WTC11 (cell line): Measurements from ENCODE around the gene TERT. TPM values are rescaled to one million over a fixed set of nuclear protein-coding genes. Genes with fewer than 3 reads are reported as not detected.

Experiments
- ATF1 ChIP-seq: sonication (generic); formaldehyde crosslinking; IDR thresholded peaks from 2 replicates; pipeline ENCODE4 v1.8.1; 2023; ENCODE audit warnings: mild to moderate bottlenecking, moderate library complexity, missing genetic modification reagents
- ETV6 ChIP-seq: sonication (generic); formaldehyde crosslinking; IDR thresholded peaks from 2 replicates; pipeline ENCODE4 v1.8.1; 2022; ENCODE audit warnings: mild to moderate bottlenecking, missing genetic modification reagents
- FOXJ3 ChIP-seq: sonication (generic); formaldehyde crosslinking; IDR thresholded peaks from 2 replicates; pipeline ENCODE4 v1.9.0; 2021; ENCODE audit warnings: missing genetic modification reagents, mild to moderate bottlenecking, borderline replicate concordance
- HMGA2 ChIP-seq: fragments of 250-450 bp; sonication (Bioruptor Pico); IDR thresholded peaks from 2 replicates; pipeline ENCODE4 v1.4.0; 2021; ENCODE audit warnings: mild to moderate bottlenecking, moderate library complexity
- HMGXB4 ChIP-seq: sonication (generic); formaldehyde crosslinking; IDR thresholded peaks from 2 replicates; pipeline ENCODE4 v1.8.1; 2023; ENCODE audit warnings: mild to moderate bottlenecking, moderate library complexity, missing genetic modification reagents
- IRF1 ChIP-seq: sonication (generic); formaldehyde crosslinking; IDR thresholded peaks from 2 replicates; pipeline ENCODE4 v1.8.0; 2023; ENCODE audit warnings: missing genetic modification reagents
- MAX ChIP-seq: sonication (generic); formaldehyde crosslinking; IDR thresholded peaks from 2 replicates; pipeline ENCODE4 v1.8.0; 2022; ENCODE audit warnings: mild to moderate bottlenecking, missing genetic modification reagents
- MXD4 ChIP-seq: fragments of 250-450 bp; sonication (Bioruptor Pico); IDR thresholded peaks from 2 replicates; pipeline ENCODE4 v1.8.0; 2021; ENCODE audit warnings: mild to moderate bottlenecking, moderate library complexity, borderline replicate concordance
- NFYB ChIP-seq: sonication (generic); formaldehyde crosslinking; conservative IDR thresholded peaks from 2 replicates; pipeline ENCODE4 v1.8.0; 2022; ENCODE audit warnings: low read depth, missing genetic modification reagents
- NR2C2 ChIP-seq: sonication (generic); formaldehyde crosslinking; IDR thresholded peaks from 2 replicates; pipeline ENCODE4 v1.8.0; 2022; ENCODE audit warnings: mild to moderate bottlenecking, missing genetic modification reagents
- NR3C1 ChIP-seq: sonication (generic); formaldehyde crosslinking; conservative IDR thresholded peaks from 2 replicates; pipeline ENCODE4 v1.8.1; 2023; ENCODE audit warnings: low read depth, mild to moderate bottlenecking, missing genetic modification reagents
- PRDM15 ChIP-seq: sonication (generic); formaldehyde crosslinking; IDR thresholded peaks from 2 replicates; pipeline ENCODE4 v1.8.0; 2022; ENCODE audit warnings: missing genetic modification reagents
- PRRX2 ChIP-seq: fragments of 250-450 bp; sonication (Bioruptor Pico); IDR thresholded peaks from 2 replicates; pipeline ENCODE4 v1.8.0; 2021; ENCODE audit warnings: mild to moderate bottlenecking
- RELA ChIP-seq: sonication (generic); formaldehyde crosslinking; IDR thresholded peaks from 2 replicates; pipeline ENCODE4 v1.8.1; 2022; ENCODE audit warnings: missing genetic modification reagents, mild to moderate bottlenecking, borderline replicate concordance
- SMAD3 ChIP-seq: sonication (generic); formaldehyde crosslinking; IDR thresholded peaks from 2 replicates; pipeline ENCODE4 v1.8.0; 2022; ENCODE audit warnings: missing genetic modification reagents, mild to moderate bottlenecking, borderline replicate concordance
- SMAD4 ChIP-seq: sonication (generic); formaldehyde crosslinking; IDR thresholded peaks from 2 replicates; pipeline ENCODE4 v1.8.0; 2022; ENCODE audit warnings: mild to moderate bottlenecking, missing genetic modification reagents
- SOX15 ChIP-seq: fragments of 250-450 bp; sonication (Bioruptor Pico); IDR thresholded peaks from 2 replicates; pipeline ENCODE4 v1.9.0; 2021; ENCODE audit warnings: mild to moderate bottlenecking
- SP1 ChIP-seq: sonication (generic); formaldehyde crosslinking; conservative IDR thresholded peaks from 2 replicates; pipeline ENCODE4 v1.8.1; 2022; ENCODE audit warnings: missing genetic modification reagents
- TEAD4 ChIP-seq: sonication (generic); formaldehyde crosslinking; IDR thresholded peaks from 2 replicates; pipeline ENCODE4 v1.8.0; 2022; ENCODE audit warnings: mild to moderate bottlenecking, missing genetic modification reagents
- TP53 ChIP-seq: sonication (generic); formaldehyde crosslinking; IDR thresholded peaks from 2 replicates; pipeline ENCODE4 v1.8.1; 2023; ENCODE audit warnings: mild to moderate bottlenecking, missing genetic modification reagents
- ZBTB21 ChIP-seq: sonication (generic); formaldehyde crosslinking; IDR thresholded peaks from 2 replicates; pipeline ENCODE4 v1.8.1; 2023; ENCODE audit warnings: mild to moderate bottlenecking, missing genetic modification reagents, borderline replicate concordance
- ZNF232 ChIP-seq: sonication (generic); formaldehyde crosslinking; IDR thresholded peaks from 2 replicates; pipeline ENCODE4 v1.8.0; 2022; ENCODE audit warnings: mild to moderate bottlenecking, missing genetic modification reagents
- ZNF281 ChIP-seq: sonication (generic); formaldehyde crosslinking; IDR thresholded peaks from 2 replicates; pipeline ENCODE4 v1.8.0; 2023; ENCODE audit warnings: mild to moderate bottlenecking, missing genetic modification reagents
- ZSCAN18 ChIP-seq: fragments of 250-450 bp; sonication (Bioruptor Pico); IDR thresholded peaks from 2 replicates; pipeline ENCODE4 v2.1.2; 2022; ENCODE audit warnings: mild to moderate bottlenecking, moderate library complexity
- total RNA-seq: library from RNA; stranded (reverse); gene quantifications from 3 replicates; pipeline ENCODE4 v1.2.3, GENCODE V29; 2021
- TF ChIP-seq, protein P1 (sequence below): fragments of 200-600 bp; IDR thresholded peaks from 2 replicates; pipeline ENCODE4 v1.8.0; 2022; ENCODE audit warnings: antibody characterized with exemption
- TF ChIP-seq, protein P2 (sequence below): sonication (generic); formaldehyde crosslinking; IDR thresholded peaks from 2 replicates; pipeline ENCODE4 v1.8.0; 2022; ENCODE audit warnings: mild to moderate bottlenecking, missing genetic modification reagents

The TERT gene
- total RNA-seq, 1 experiment from 2014 or later, result 42.9 TPM

DNA sequence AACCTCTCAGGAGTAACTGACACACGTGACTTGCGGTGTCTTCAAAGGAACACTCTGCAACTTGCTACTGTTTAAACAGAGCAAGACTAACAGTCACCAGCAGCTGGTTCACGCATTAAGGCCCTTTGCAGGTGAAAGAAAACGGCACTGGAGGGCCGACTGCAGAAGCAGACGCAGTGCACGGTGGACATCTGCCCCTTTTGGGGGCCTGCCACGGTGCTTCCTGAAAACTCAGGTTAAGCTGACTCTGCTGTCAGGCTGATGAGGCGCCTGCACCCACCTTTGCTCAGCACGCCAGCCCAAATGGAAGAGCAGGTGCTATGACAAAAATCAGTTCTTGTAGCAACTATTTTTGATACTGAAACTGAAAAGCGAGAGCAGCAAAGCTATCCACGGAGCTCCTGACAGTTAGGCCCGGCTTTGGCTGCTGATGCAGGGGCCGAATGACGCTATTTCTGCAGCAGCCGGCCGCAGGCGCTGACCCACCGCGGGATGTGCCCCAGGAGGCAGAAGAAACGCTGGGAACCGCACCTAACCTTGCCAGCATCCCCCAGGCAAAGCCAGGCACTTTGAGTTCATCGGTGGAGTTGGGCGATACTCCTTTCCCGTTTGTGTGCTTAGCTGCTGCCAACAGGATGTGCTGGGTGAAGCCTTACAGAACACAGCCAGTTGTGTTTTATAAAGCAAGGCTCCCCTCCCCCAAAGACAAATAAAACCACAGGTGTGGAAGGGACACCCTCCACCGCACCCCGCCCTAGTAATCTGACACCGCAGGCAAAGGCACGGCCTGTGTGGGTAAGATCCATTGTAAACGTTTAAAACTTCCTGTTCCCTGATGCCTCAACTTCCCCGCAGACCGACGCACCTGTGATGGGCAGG, 21.1 kb upstream of the TERT start (continued):
- TF ChIP-seq ZSCAN18 (CRISPR knock-in tag), result no peak
- no peak for TF ChIP-seq SOX15
- TF ChIP-seq, protein P1, sequence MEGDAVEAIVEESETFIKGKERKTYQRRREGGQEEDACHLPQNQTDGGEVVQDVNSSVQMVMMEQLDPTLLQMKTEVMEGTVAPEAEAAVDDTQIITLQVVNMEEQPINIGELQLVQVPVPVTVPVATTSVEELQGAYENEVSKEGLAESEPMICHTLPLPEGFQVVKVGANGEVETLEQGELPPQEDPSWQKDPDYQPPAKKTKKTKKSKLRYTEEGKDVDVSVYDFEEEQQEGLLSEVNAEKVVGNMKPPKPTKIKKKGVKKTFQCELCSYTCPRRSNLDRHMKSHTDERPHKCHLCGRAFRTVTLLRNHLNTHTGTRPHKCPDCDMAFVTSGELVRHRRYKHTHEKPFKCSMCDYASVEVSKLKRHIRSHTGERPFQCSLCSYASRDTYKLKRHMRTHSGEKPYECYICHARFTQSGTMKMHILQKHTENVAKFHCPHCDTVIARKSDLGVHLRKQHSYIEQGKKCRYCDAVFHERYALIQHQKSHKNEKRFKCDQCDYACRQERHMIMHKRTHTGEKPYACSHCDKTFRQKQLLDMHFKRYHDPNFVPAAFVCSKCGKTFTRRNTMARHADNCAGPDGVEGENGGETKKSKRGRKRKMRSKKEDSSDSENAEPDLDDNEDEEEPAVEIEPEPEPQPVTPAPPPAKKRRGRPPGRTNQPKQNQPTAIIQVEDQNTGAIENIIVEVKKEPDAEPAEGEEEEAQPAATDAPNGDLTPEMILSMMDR, result no peak
- no peak for TF ChIP-seq HMGA2 (CRISPR knock-in tag)
- TF ChIP-seq IRF1 (CRISPR knock-in tag), result no peak
- TF ChIP-seq TEAD4 (CRISPR knock-in tag), result no peak
- no peak for TF ChIP-seq RELA
- no peak for TF ChIP-seq ZNF232
- TF ChIP-seq ATF1 (CRISPR knock-in tag), result no peak
- no peak for TF ChIP-seq NFYB (CRISPR knock-in tag)
- 0 out of 2 replicates have a peak, but pooled peaks have one; percentile 14 for TF ChIP-seq ZBTB21 (CRISPR knock-in tag)
- TF ChIP-seq HMGXB4 (CRISPR knock-in tag), result no peak
- TF ChIP-seq FOXJ3 (CRISPR knock-in tag), result no peak
- TF ChIP-seq ETV6 (CRISPR knock-in tag), result no peak
- TF ChIP-seq, protein P2, sequence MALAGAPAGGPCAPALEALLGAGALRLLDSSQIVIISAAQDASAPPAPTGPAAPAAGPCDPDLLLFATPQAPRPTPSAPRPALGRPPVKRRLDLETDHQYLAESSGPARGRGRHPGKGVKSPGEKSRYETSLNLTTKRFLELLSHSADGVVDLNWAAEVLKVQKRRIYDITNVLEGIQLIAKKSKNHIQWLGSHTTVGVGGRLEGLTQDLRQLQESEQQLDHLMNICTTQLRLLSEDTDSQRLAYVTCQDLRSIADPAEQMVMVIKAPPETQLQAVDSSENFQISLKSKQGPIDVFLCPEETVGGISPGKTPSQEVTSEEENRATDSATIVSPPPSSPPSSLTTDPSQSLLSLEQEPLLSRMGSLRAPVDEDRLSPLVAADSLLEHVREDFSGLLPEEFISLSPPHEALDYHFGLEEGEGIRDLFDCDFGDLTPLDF (CRISPR knock-in tag), result no peak
- TF ChIP-seq PRDM15 (CRISPR knock-in tag), result no peak
- TF ChIP-seq MXD4, result no peak
- peak; percentile 48; the same call in 1 of the 2 replicates for TF ChIP-seq SP1 (CRISPR knock-in tag)
- peak; percentile 25; the same call in 1 of the 2 replicates for TF ChIP-seq MAX (CRISPR knock-in tag)
- no peak for TF ChIP-seq PRRX2 (CRISPR knock-in tag)
- TF ChIP-seq NR2C2, result no peak
- TF ChIP-seq SMAD3 (CRISPR knock-in tag), result no peak
- no peak for TF ChIP-seq TP53 (CRISPR knock-in tag)
- TF ChIP-seq ZNF281 (CRISPR knock-in tag), result peak; percentile 91; the same call in 1 of the 2 replicates
- TF ChIP-seq SMAD4 (CRISPR knock-in tag), result no peak
- no peak for TF ChIP-seq NR3C1 (CRISPR knock-in tag)
